Naive thymus-derived CD4-positive, alpha-beta T cell (primary cell): Measurements from ENCODE around the gene ABCG8. TPM values are rescaled to one million over a fixed set of nuclear protein-coding genes. Genes with fewer than 3 reads are reported as not detected.

ENCODE experiments used
- ATAC-seq: fragments of 150-1000 bp; cut with Tn5 transposase; 2 replicates; pipeline ENCODE4 v1.10.0; 2021; ENCODE audit warnings: mild to moderate bottlenecking, moderate library complexity
- CTCF ChIA-PET: fragments of 350-600 bp; sonication (Branson Sonifier 250); formaldehyde crosslinking; loops from one replicate; lab custom pipeline; 2021; ENCODE audit warnings: antibody characterized with exemption; lab: Charles Lee
- POLR2A ChIA-PET: fragments of 350-600 bp; sonication (Branson Sonifier 250); formaldehyde crosslinking; loops from one replicate; lab custom pipeline; 2021; ENCODE audit warnings: antibody characterized with exemption, inconsistent platforms; lab: Charles Lee
- DNase-seq, 9 donors: peaks; one replicate each; pipeline versions ENCODE4 v3.0.0 to v3.0.0-alpha.2; 2020 to 2022; ENCODE audit warnings: mixed read lengths in 1 of 9
- H3K27ac ChIP-seq: one replicate; pipeline ENCODE4 v1.7.0; 2013; ENCODE audit warnings: mild to moderate bottlenecking, low read depth, low read length, moderate library complexity
- H3K27me3 ChIP-seq, 2 donors: one replicate each; pipeline ENCODE4 v1.7.0; 2013; ENCODE audit warnings: low read length in 2 of 2, mild to moderate bottlenecking in 2 of 2, moderate library complexity in 2 of 2; ENCODE audit not compliant: control insufficient read depth in 2 of 2, insufficient read depth in 2 of 2
- H3K36me3 ChIP-seq, 3 experiments: 1 replicate in 2 of 3; 2 replicates in 1 of 3; pipeline ENCODE4 v1.7.0; 2013; ENCODE audit warnings: low read length in 3 of 3, mild to moderate bottlenecking in 3 of 3, moderate library complexity in 1 of 3; ENCODE audit not compliant: insufficient read depth in 3 of 3, control insufficient read depth in 2 of 3
- H3K4me1 ChIP-seq, 2 donors: one replicate each; pipeline ENCODE4 v1.7.0; 2013; ENCODE audit warnings: low read length in 2 of 2, mild to moderate bottlenecking in 2 of 2, moderate library complexity in 1 of 2; ENCODE audit not compliant: control insufficient read depth in 2 of 2, insufficient read depth in 2 of 2
- H3K4me3 ChIP-seq: 2 replicates; pipeline ENCODE4 v1.7.0; 2013; ENCODE audit warnings: mild to moderate bottlenecking, low read length
- H3K9me3 ChIP-seq, 3 experiments: 1 replicate in 2 of 3; 2 replicates in 1 of 3; pipeline ENCODE4 v1.7.0; 2013; ENCODE audit warnings: low read length in 3 of 3; ENCODE audit not compliant: control insufficient read depth in 2 of 3
- H3K27ac Mint-ChIP-seq, 9 donors: one replicate each; pipeline ENCODE4 v1.8.0; 2020 to 2022; ENCODE audit warnings: mixed read lengths in 9 of 9, mild to moderate bottlenecking in 8 of 9, moderate library complexity in 5 of 9, inconsistent platforms in 2 of 9
- H3K27me3 Mint-ChIP-seq, 5 donors: one replicate each; pipeline ENCODE4 v1.8.0; 2021 to 2022; ENCODE audit warnings: mixed read lengths in 5 of 5, mild to moderate bottlenecking in 1 of 5
- H3K36me3 Mint-ChIP-seq, 5 donors: one replicate each; pipeline ENCODE4 v1.8.0; 2020 to 2022; ENCODE audit warnings: mixed read lengths in 5 of 5, mild to moderate bottlenecking in 3 of 5, inconsistent platforms in 1 of 5
- H3K4me1 Mint-ChIP-seq, 7 donors: one replicate each; pipeline ENCODE4 v1.8.0; 2020 to 2022; ENCODE audit warnings: mixed read lengths in 7 of 7, mild to moderate bottlenecking in 3 of 7, inconsistent platforms in 1 of 7
- H3K4me3 Mint-ChIP-seq, 10 donors: one replicate each; pipeline ENCODE4 v1.8.0; 2020 to 2022; ENCODE audit warnings: mild to moderate bottlenecking in 10 of 10, mixed read lengths in 10 of 10, moderate library complexity in 6 of 10, inconsistent platforms in 2 of 10
- H3K9me3 Mint-ChIP-seq, 11 donors: one replicate each; pipeline ENCODE4 v1.8.0; 2020 to 2022; ENCODE audit warnings: mixed read lengths in 11 of 11, mild to moderate bottlenecking in 4 of 11, inconsistent platforms in 1 of 11, moderate library complexity in 1 of 11
- intact Hi-C, 2 donors: fragments of 100-400 bp; cut with micrococcal nuclease; formaldehyde crosslinking; loops; one replicate each; pipeline ENCODE4 v1.15.1; 2023
- polyA plus RNA-seq, 2 donors: library from polyadenylated mRNA; unstranded; fragments of 300-500 nt; fragmentation: Illumina TruSeq; gene quantifications; one replicate each; pipeline ENCODE4 v1.2.3, GENCODE V29; 2021
- total RNA-seq, 6 experiments: library from RNA in 5 of 6; stranded (reverse) in 5 of 6; gene quantifications; 1 replicate in 5 of 6; 2 replicates in 1 of 6; pipeline ENCODE4 v1.2.3 and lab custom pipeline; 2021 to 2026

Gene ABCG8
- total and polyA plus RNA-seq, 7 experiments from 2014 or later, result 0.11 TPM; not detected in 6

DNA sequence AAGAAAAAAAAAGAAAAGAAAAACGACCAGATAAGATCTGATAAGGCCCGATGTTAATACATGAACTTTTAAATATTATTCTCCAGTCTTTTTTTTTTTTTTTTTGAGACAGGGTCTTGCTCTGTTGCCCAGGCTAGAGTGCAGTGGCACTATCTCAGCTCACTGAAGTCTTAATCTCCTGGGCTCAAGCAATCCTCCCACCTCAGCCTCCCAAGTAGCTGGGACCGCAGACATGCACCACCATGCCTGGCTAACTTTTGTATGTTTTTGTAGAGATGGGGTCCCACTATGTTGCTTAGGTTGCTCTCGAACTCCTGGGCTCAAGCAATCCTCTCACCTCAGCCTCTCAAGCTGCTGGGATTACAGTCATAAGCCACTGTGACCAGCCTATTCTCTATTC, 1.7 kb upstream of the ABCG8 start:
- ChIA-PET CTCF (no interaction called here), POLR2A (no interaction called here)
- Mint-ChIP-seq H3K9me3 (no peaks in the 10 kb centered on the region), H3K36me3 (no peaks in the 10 kb centered on the region), H3K27ac (no peak overlapping the region), H3K4me3 (no peak overlapping the region), H3K4me1 (peaks cover 0 to 2% (median 0%) of the 10 kb centered on the region in 7 donors), H3K27me3 (peaks cover 0 to 4% (median 3%) of the 10 kb centered on the region in 5 donors)
- intact Hi-C loops, result no loop called here
- DNase-seq (no peak), ATAC-seq (no peak)
- H3K36me3 ChIP-seq, result no peaks in the 10 kb centered on the region
- H3K9me3 ChIP-seq, result no peaks in the 10 kb centered on the region
- no peaks in the 10 kb centered on the region for H3K27me3 ChIP-seq
- H3K4me1 ChIP-seq, result no peaks in the 10 kb centered on the region
- no peak overlapping the region for H3K27ac ChIP-seq
- no peak overlapping the region for H3K4me3 ChIP-seq

DNA sequence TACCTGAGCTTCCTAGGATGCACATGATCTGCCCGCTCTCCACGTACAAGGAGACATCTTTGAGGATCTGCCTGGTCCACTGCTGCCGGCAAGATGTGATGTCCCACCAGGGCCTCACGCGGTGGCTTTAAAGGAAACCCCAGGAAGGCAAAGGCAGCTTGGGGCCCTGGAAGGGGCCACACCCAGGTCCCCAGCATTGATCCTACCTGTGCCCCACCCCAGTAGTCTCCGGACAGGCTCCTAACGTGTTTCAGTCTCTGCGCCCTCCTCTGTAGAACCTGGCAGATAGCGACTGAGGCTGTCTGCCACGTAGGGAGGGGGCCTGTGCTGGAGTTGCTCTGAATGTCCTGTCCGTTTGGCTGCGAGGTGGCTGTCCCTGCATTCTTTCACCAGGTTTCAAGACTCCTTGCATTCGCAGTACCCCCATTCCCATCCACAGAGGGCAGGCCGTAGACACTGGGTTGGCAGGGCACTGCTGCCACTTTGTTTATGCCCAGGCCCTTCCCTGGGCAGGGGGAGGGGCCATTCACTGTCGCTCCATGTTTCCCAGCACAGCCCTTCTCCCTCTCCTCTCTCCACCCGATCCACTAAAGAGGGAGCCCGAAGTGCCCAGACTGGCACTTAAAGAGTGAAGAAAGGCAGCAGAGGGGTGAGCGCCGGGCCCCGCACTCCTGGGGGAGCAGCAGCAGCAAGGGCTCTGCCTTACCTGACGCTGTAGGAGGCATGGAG, 776 bp upstream of the ABCG8 start:
- Mint-ChIP-seq H3K4me3 (no peak overlapping the region), H3K27ac (no peak overlapping the region), H3K27me3 (peaks cover 0 to 4% (median 3%) of the 10 kb centered on the region in 5 donors), H3K9me3 (no peaks in the 10 kb centered on the region), H3K4me1 (peaks cover 0 to 2% (median 0%) of the 10 kb centered on the region in 7 donors), H3K36me3 (no peaks in the 10 kb centered on the region)
- intact Hi-C loops, result no loop called here
- DNase-seq (no peak), ATAC-seq (no peak)
- Histone ChIP-seq H3K4me1 (no peaks in the 10 kb centered on the region), H3K36me3 (no peaks in the 10 kb centered on the region), H3K4me3 (no peak overlapping the region), H3K9me3 (no peaks in the 10 kb centered on the region), H3K27ac (no peak overlapping the region), H3K27me3 (no peaks in the 10 kb centered on the region)
- CTCF ChIA-PET, result no interaction called here
- POLR2A ChIA-PET, result no interaction called here

DNA sequence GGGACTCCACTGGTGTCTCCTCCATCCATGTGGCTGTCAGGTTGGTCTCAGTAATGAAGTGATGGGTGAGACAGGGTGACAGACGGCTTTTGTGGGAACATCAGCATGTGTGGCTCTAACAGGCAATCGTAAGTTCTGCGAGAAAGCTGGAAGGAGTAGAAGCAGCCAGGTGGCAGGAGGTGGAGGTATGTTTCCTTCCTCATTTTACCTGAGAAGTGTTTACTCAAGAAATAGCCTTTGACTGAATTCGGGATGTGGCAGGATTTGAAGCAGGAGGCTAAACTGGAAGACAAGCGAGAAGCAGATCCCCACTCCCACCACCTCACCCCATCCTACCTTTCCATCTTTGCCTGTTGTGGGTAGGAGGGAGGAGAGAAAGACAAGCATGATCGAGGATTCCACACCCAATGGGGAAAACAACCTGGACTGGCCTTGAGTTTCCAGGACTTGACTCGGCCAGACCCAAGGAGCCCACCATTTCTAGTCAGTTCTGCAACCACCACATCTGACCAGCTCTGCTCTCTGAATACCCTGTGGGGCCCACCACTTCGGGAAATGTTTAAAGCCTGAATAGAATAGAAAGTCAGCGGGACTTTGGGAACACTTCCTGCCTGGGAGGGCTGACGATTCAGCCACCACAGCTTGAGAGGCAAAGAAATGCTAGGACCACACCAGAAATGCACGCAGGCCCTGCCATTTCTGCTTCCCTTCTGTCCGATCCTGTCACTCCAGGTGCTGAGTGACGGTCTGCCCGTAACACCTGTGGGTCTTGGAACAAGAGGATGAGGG, 1.2 kb downstream of the ABCG8 start:
- Histone ChIP-seq H3K36me3 (no peaks in the 10 kb centered on the region), H3K27ac (no peak overlapping the region), H3K9me3 (no peaks in the 10 kb centered on the region), H3K4me1 (no peaks in the 10 kb centered on the region), H3K27me3 (no peaks in the 10 kb centered on the region), H3K4me3 (no peak overlapping the region)
- H3K27ac Mint-ChIP-seq, result no peak overlapping the region
- peaks cover 0 to 4% (median 0%) of the 10 kb centered on the region in 5 donors for H3K27me3 Mint-ChIP-seq
- no peak for ATAC-seq
- no peaks in the 10 kb centered on the region for H3K36me3 Mint-ChIP-seq
- POLR2A ChIA-PET, result no interaction called here
- intact Hi-C loops, result no loop called here
- no peak for DNase-seq
- H3K4me3 Mint-ChIP-seq, result no peak overlapping the region
- CTCF ChIA-PET, result interaction anchor here (0.7 kb wide), 1 partner anchor 76 kb away, joined by 3 read pairs; no protein-coding TSS in a partner anchor
- no peaks in the 10 kb centered on the region for H3K9me3 Mint-ChIP-seq
- H3K4me1 Mint-ChIP-seq, result peaks cover 0 to 2% (median 0%) of the 10 kb centered on the region in 7 donors

DNA sequence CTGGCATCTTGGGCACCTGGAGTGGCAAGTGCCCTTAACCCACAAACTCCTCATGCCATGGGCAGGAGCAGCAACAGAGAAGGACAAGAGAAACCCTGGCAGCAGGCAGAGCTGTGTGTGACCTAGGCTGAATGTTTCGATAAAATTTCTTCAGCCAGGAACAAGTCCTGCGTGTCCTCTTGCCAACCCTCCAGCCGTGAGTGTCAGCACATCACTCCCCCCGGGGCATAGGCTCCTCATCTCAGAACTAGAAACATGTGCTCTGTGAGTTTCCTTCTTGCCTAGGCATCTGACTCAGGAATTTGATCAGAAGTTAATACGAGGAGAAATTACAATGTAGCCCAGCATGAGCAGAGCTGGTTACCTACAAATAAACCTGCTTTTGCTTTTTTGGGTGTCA, 2.2 kb downstream of the ABCG8 start:
- ATAC-seq (no peak), DNase-seq (no peak)
- POLR2A ChIA-PET, result no interaction called here
- Histone ChIP-seq H3K27ac (no peak overlapping the region), H3K27me3 (no peaks in the 10 kb centered on the region), H3K36me3 (no peaks in the 10 kb centered on the region), H3K4me1 (no peaks in the 10 kb centered on the region), H3K9me3 (no peaks in the 10 kb centered on the region), H3K4me3 (no peak overlapping the region)
- Mint-ChIP-seq H3K27ac (no peak overlapping the region), H3K9me3 (no peaks in the 10 kb centered on the region), H3K4me1 (peaks cover 0 to 2% (median 0%) of the 10 kb centered on the region in 7 donors), H3K4me3 (no peak overlapping the region), H3K36me3 (no peaks in the 10 kb centered on the region), H3K27me3 (peaks cover 0 to 4% (median 0%) of the 10 kb centered on the region in 5 donors)
- intact Hi-C loops, result no loop called here
- CTCF ChIA-PET, result interaction anchor here (0.7 kb wide), 1 partner anchor 75 kb away, joined by 3 read pairs; no protein-coding TSS in a partner anchor

DNA sequence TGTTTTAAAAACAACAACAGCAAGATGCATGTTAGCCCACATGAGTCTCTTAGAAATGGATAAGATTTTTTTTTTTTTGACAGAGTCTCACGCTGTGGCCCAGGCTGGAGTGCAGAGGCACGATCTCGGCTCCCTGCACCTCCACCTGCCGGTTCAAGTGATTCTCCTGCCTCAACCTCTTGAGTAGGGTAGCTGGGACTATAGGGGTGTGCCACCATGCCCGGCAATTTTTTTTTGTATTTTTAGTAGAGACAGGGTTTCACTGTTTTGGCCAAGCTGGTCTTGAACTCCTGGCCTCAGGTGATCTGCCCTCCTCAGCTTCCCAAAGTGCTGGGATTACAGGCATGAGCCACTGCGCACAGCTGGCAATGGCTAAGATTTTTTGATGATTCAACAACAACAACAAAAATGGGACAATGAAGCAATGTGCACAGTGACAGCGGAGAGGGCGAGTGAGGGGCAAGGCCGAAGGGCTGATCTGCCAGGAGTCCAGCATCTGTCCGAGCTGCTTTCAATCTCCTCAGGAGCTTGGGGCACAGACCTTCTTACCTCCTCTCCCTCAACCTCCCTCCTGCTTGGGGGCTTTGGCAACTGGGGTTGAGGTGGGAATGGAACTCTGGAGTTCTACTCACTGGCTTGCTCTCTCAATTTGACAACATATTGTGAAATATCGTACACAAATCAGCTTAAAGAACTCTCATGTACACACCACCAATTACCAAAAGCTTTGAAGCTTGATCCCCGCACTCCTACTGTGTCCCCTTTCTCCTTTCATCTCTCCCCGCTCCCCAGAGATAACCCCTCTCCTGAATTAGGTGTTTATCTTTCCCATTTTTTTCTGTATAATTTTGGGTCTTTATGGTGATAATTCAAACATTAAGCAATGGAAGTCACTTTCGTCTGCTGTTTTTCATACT, 3.4 kb downstream of the ABCG8 start:
- Mint-ChIP-seq H3K4me3 (no peak overlapping the region), H3K4me1 (peaks cover 0 to 2% (median 0%) of the 10 kb centered on the region in 7 donors), H3K27me3 (peaks cover 0 to 3% (median 0%) of the 10 kb centered on the region in 5 donors), H3K9me3 (no peaks in the 10 kb centered on the region), H3K36me3 (no peaks in the 10 kb centered on the region), H3K27ac (no peak overlapping the region)
- no peaks in the 10 kb centered on the region for H3K36me3 ChIP-seq
- CTCF ChIA-PET, result no interaction called here
- DNase-seq (no peak), ATAC-seq (no peak)
- H3K27ac ChIP-seq, result no peak overlapping the region
- no peak overlapping the region for H3K4me3 ChIP-seq
- H3K4me1 ChIP-seq, result no peaks in the 10 kb centered on the region
- no peaks in the 10 kb centered on the region for H3K9me3 ChIP-seq
- POLR2A ChIA-PET, result no interaction called here
- intact Hi-C loops, result no loop called here
- no peaks in the 10 kb centered on the region for H3K27me3 ChIP-seq

DNA sequence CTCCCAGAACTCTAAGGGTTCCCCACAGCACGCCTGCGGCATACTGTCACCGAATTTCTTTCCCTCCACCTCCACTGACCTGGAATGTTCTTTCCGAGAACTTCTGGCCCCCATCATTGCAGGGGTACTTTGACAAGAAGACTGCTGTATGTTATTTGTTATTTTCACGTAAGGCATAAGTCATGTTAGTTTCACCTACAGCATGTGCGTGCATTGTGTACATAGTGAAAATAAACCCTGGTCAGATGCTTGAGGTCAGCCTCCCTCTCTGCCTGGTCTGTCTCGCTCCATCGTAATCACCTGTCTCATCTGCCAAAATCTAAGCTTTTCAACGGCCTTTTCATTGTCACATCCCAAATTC, 4.1 kb downstream of the ABCG8 start:
- CTCF ChIA-PET, result no interaction called here
- Mint-ChIP-seq H3K27me3 (peaks cover 0 to 3% (median 0%) of the 10 kb centered on the region in 5 donors), H3K27ac (no peak overlapping the region), H3K36me3 (no peaks in the 10 kb centered on the region), H3K9me3 (no peaks in the 10 kb centered on the region), H3K4me1 (peaks cover 0 to 2% (median 0%) of the 10 kb centered on the region in 7 donors), H3K4me3 (no peak overlapping the region)
- ATAC-seq, result no peak
- DNase-seq, result no peak
- intact Hi-C loops, result no loop called here
- H3K36me3 ChIP-seq, result no peaks in the 10 kb centered on the region
- no peak overlapping the region for H3K27ac ChIP-seq
- H3K9me3 ChIP-seq, result no peaks in the 10 kb centered on the region
- H3K4me3 ChIP-seq, result no peak overlapping the region
- H3K27me3 ChIP-seq, result no peaks in the 10 kb centered on the region
- no peaks in the 10 kb centered on the region for H3K4me1 ChIP-seq
- POLR2A ChIA-PET, result no interaction called here
